ENCODE measurements around the gene P2RX2.

- TF ChIP-seq CTCF (conservative IDR thresholded peaks at IDR 0.05; ENCODE audit: low read length) (no peak; the same call in 1 of the 2 replicates), EZH2phosphoT487 (IDR thresholded peaks at IDR 0.05; ENCODE audit: borderline replicate concordance, low read depth, low read length) (no peak)
Measured at GRCh38 chr12:132633901-132634300, 15.3 kb downstream of the P2RX2 start.

Measured in OCI-LY7 (cell line).